HepG2 (cell line): ENCODE data around the gene CEL.

ENCODE experiments used
- ATF7 ChIP-seq, 2 experiments: fragments of 450-650 bp in 1 of 2; sonication (generic) in 1 of 2; formaldehyde crosslinking in 1 of 2; IDR thresholded peaks; 2 replicates each; pipeline versions ENCODE4 v1.4.0 to v1.6.1; 2016 to 2020; ENCODE audit warnings: antibody characterized with exemption in 1 of 2, mild to moderate bottlenecking in 1 of 2, missing genetic modification reagents in 1 of 2
- EP300 ChIP-seq, 3 experiments: sonication (generic) in 1 of 3; formaldehyde crosslinking in 1 of 3; IDR thresholded peaks; 2 replicates each; pipeline versions ENCODE4 v1.5.1 to v1.6.1; 2011 to 2020; ENCODE audit warnings: low read depth in 2 of 3, low read length in 2 of 3, borderline replicate concordance in 1 of 3, improper control_type of control experiment in 1 of 3, mild to moderate bottlenecking in 1 of 3, missing genetic modification reagents in 1 of 3, moderate library complexity in 1 of 3
- FIP1L1 ChIP-seq: fragments of 200-400 bp; formaldehyde crosslinking; IDR thresholded peaks from 2 replicates; pipeline ENCODE4 v1.6.1; 2018; ENCODE audit warnings: low read depth, mild to moderate bottlenecking, low read length, moderate library complexity, borderline replicate concordance; ENCODE audit not compliant: insufficient read depth
- HNF4A ChIP-seq: sonication (generic); formaldehyde crosslinking; IDR thresholded peaks from 2 replicates; pipeline ENCODE4 v1.4.0; 2020; ENCODE audit warnings: missing genetic modification reagents
- JUND ChIP-seq: sonication (generic); formaldehyde crosslinking; IDR thresholded peaks from 2 replicates; pipeline ENCODE4 v1.8.0; 2022; ENCODE audit warnings: mild to moderate bottlenecking, missing genetic modification reagents
- MEIS2 ChIP-seq: sonication (generic); formaldehyde crosslinking; IDR thresholded peaks from 2 replicates; pipeline ENCODE4 v1.9.0; 2021; ENCODE audit warnings: mild to moderate bottlenecking, missing genetic modification reagents
- PCBP2 ChIP-seq: fragments of 200-400 bp; formaldehyde crosslinking; optimal IDR thresholded peaks from 2 replicates; pipeline ENCODE3; 2018; ENCODE audit warnings: low read length, low read depth; ENCODE audit not compliant: poor library complexity, severe bottlenecking
- ZNF326 ChIP-seq: sonication (generic); formaldehyde crosslinking; IDR thresholded peaks from 2 replicates; pipeline ENCODE4 v1.4.0; 2020; ENCODE audit warnings: missing genetic modification reagents, borderline replicate concordance
- TF ChIP-seq, protein P1 (sequence below): IDR thresholded peaks from 2 replicates; pipeline ENCODE4 v1.6.1; 2012; ENCODE audit warnings: inconsistent platforms
- TF ChIP-seq, protein P2 (sequence below), 2 experiments: sonication (generic) in 1 of 2; formaldehyde crosslinking in 1 of 2; IDR thresholded peaks; 2 replicates each; pipeline versions ENCODE4 v1.5.1 to v1.6.1; 2011 to 2020; ENCODE audit warnings: borderline replicate concordance in 1 of 2, low read depth in 1 of 2, low read length in 1 of 2, mild to moderate bottlenecking in 1 of 2, missing genetic modification reagents in 1 of 2, moderate library complexity in 1 of 2
- TF ChIP-seq, protein P3 (sequence below): sonication (generic); formaldehyde crosslinking; IDR thresholded peaks from 2 replicates; pipeline ENCODE4 v1.4.0; 2020; ENCODE audit warnings: missing genetic modification reagents
- TF ChIP-seq, protein P4 (sequence below): sonication (generic); formaldehyde crosslinking; IDR thresholded peaks from 2 replicates; pipeline ENCODE4 v1.4.0; 2020; ENCODE audit warnings: missing genetic modification reagents, mild to moderate bottlenecking, borderline replicate concordance

DNA sequence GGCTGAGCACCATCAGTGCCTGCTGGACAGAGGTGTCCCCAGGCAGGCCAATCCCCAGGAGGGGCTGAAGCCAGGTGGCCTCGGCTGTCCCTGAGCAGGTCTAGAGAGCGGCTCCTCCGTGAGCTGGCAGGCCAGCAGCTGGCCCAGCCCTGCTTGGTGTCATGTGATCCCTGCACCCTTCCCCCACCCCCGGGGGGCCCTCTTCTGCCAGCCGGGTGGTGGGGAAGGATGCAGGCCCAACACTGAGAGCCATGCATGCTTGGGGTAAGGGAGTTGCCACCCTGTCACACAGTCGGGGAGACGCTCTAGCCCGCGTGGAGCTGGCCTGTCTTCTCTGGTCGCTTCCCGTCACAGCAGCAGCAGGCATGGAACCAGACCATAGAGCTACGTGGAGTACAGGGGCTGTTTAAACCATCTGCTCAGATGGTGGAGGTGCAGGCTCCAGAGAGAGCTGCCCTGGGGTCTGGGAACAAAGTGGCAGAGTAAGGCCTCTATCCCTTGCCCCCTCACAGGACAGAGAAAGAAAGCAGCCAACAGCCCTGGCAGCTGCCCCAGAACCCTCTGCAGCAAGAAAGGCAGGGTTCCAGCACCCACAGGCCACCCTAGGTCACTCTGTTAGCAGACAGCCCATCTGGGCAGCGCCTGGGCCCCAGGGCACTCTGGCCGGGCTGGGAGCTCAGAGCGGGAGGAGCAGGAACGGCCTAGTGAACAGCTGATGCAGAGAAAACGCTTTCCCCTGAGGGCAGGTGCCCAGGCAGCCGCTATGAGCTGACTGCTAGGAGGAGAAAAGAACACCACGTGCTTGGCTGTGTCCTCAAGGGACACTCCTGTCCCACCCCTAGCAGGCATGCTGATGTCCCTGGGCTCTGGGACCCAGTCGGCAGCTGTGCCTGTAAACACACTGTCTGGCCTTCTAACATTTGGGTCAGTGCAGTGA, 52.4 kb downstream of the CEL start:
- TF ChIP-seq MEIS2 (CRISPR knock-in tag) (no peak), EP300 (IDR thresholded peaks at IDR 0.05; ENCODE audit: low read depth in 2 of 2, low read length in 2 of 2) (no peak), EP300 (CRISPR knock-in tag; IDR thresholded peaks at IDR 0.05; ENCODE audit: borderline replicate concordance) (no peak), JUND (CRISPR knock-in tag) (no peak), FIP1L1 (no peak), HNF4A (CRISPR knock-in tag) (no peak), PCBP2 (no peak), ATF7 (IDR thresholded peaks at IDR 0.05) (no peak), ATF7 (CRISPR knock-in tag; IDR thresholded peaks at IDR 0.05) (no peak), ZNF326 (no peak)
- TF ChIP-seq, protein P1, sequence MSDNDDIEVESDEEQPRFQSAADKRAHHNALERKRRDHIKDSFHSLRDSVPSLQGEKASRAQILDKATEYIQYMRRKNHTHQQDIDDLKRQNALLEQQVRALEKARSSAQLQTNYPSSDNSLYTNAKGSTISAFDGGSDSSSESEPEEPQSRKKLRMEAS = no peak
- TF ChIP-seq, protein P2, sequence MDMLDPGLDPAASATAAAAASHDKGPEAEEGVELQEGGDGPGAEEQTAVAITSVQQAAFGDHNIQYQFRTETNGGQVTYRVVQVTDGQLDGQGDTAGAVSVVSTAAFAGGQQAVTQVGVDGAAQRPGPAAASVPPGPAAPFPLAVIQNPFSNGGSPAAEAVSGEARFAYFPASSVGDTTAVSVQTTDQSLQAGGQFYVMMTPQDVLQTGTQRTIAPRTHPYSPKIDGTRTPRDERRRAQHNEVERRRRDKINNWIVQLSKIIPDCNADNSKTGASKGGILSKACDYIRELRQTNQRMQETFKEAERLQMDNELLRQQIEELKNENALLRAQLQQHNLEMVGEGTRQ (IDR thresholded peaks at IDR 0.05; ENCODE audit: low read depth, low read length) = no peak
- TF ChIP-seq, protein P2 (CRISPR knock-in tag; IDR thresholded peaks at IDR 0.05; ENCODE audit: borderline replicate concordance) = no peak; the same call in 1 of the 2 replicates
- TF ChIP-seq, protein P3, sequence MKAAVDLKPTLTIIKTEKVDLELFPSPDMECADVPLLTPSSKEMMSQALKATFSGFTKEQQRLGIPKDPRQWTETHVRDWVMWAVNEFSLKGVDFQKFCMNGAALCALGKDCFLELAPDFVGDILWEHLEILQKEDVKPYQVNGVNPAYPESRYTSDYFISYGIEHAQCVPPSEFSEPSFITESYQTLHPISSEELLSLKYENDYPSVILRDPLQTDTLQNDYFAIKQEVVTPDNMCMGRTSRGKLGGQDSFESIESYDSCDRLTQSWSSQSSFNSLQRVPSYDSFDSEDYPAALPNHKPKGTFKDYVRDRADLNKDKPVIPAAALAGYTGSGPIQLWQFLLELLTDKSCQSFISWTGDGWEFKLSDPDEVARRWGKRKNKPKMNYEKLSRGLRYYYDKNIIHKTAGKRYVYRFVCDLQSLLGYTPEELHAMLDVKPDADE (CRISPR knock-in tag) = no peak
- TF ChIP-seq, protein P4, sequence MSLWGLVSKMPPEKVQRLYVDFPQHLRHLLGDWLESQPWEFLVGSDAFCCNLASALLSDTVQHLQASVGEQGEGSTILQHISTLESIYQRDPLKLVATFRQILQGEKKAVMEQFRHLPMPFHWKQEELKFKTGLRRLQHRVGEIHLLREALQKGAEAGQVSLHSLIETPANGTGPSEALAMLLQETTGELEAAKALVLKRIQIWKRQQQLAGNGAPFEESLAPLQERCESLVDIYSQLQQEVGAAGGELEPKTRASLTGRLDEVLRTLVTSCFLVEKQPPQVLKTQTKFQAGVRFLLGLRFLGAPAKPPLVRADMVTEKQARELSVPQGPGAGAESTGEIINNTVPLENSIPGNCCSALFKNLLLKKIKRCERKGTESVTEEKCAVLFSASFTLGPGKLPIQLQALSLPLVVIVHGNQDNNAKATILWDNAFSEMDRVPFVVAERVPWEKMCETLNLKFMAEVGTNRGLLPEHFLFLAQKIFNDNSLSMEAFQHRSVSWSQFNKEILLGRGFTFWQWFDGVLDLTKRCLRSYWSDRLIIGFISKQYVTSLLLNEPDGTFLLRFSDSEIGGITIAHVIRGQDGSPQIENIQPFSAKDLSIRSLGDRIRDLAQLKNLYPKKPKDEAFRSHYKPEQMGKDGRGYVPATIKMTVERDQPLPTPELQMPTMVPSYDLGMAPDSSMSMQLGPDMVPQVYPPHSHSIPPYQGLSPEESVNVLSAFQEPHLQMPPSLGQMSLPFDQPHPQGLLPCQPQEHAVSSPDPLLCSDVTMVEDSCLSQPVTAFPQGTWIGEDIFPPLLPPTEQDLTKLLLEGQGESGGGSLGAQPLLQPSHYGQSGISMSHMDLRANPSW = no peak
